WTC11 (cell line): ENCODE measurements around the gene CXCR1.

ENCODE experiments used
- ATF2 ChIP-seq: sonication (generic); formaldehyde crosslinking; IDR thresholded peaks from 2 replicates; pipeline ENCODE4 v1.8.1; 2022; ENCODE audit warnings: low read depth, missing genetic modification reagents, borderline replicate concordance
- CTCF ChIP-seq: fragments of 200-600 bp; IDR thresholded peaks from 2 replicates; pipeline ENCODE4 v1.8.0; 2022; ENCODE audit warnings: antibody characterized with exemption
- HMGXB4 ChIP-seq: sonication (generic); formaldehyde crosslinking; IDR thresholded peaks from 2 replicates; pipeline ENCODE4 v1.8.1; 2023; ENCODE audit warnings: mild to moderate bottlenecking, moderate library complexity, missing genetic modification reagents
- IRF2 ChIP-seq: sonication (generic); formaldehyde crosslinking; IDR thresholded peaks from 2 replicates; pipeline ENCODE4 v1.8.0; 2022; ENCODE audit warnings: low read depth, missing genetic modification reagents, borderline replicate concordance
- NR2C2 ChIP-seq: sonication (generic); formaldehyde crosslinking; IDR thresholded peaks from 2 replicates; pipeline ENCODE4 v1.8.0; 2022; ENCODE audit warnings: mild to moderate bottlenecking, missing genetic modification reagents

GRCh38 chr2:218161644-218162043 lies 5.1 kb downstream of the CXCR1 start:
- TF ChIP-seq HMGXB4 (no peak), CTCF (no peak), IRF2 (CRISPR knock-in tag) (no peak), NR2C2 (CRISPR knock-in tag) (no peak), ATF2 (CRISPR knock-in tag) (no peak)
